H9 (cell line): Measurements from ENCODE around the gene LOXL1. TPM values are rescaled to one million over a fixed set of nuclear protein-coding genes. Genes with fewer than 3 reads are reported as not detected.

Experiments used
- DNase-seq: peaks from one replicate; pipeline ENCODE4 v3.0.0-alpha.2; 2017
- H2AFZ ChIP-seq: one replicate; pipeline ENCODE4 v1.6.1; 2013; ENCODE audit warnings: mild to moderate bottlenecking, low read length, control low read depth, moderate library complexity
- H2AK5ac ChIP-seq: 2 replicates; pipeline ENCODE4 v1.6.1; 2013; ENCODE audit warnings: low read length, control low read depth, mixed read lengths; ENCODE audit not compliant: insufficient read length
- H2BK120ac ChIP-seq: one replicate; pipeline ENCODE4 v1.6.1; 2013; ENCODE audit warnings: low read depth, mild to moderate bottlenecking, low read length, control low read depth, inconsistent platforms; ENCODE audit not compliant: poor library complexity, severe bottlenecking
- H2BK12ac ChIP-seq: 2 replicates; pipeline ENCODE4 v1.6.1; 2013; ENCODE audit warnings: low read length, control low read depth, mixed read lengths, low read depth; ENCODE audit not compliant: insufficient read length
- H2BK15ac ChIP-seq: 2 replicates; pipeline ENCODE4 v1.6.1; 2013; ENCODE audit warnings: low read depth, low read length, control low read depth
- H2BK20ac ChIP-seq: one replicate; pipeline ENCODE4 v1.6.1; 2013; ENCODE audit warnings: low read depth, mild to moderate bottlenecking, low read length, control low read depth, inconsistent platforms; ENCODE audit not compliant: poor library complexity, severe bottlenecking
- H2BK5ac ChIP-seq: 2 replicates; pipeline ENCODE4 v1.6.1; 2013; ENCODE audit warnings: low read length, control low read depth, mixed read lengths; ENCODE audit not compliant: insufficient read length
- H3K14ac ChIP-seq: 2 replicates; pipeline ENCODE4 v1.6.1; 2013; ENCODE audit warnings: low read length, control low read depth; ENCODE audit not compliant: insufficient read depth
- H3K18ac ChIP-seq: 2 replicates; pipeline ENCODE4 v1.6.1; 2013; ENCODE audit warnings: low read depth, mild to moderate bottlenecking, mixed read lengths, low read length, control low read depth; ENCODE audit not compliant: insufficient read length
- H3K23ac ChIP-seq: 2 replicates; pipeline ENCODE4 v1.6.1; 2013; ENCODE audit warnings: low read length, control low read depth, mixed read lengths, low read depth; ENCODE audit not compliant: insufficient read length
- H3K23me2 ChIP-seq: 2 replicates; pipeline ENCODE4 v1.6.1; 2013; ENCODE audit warnings: low read depth, mild to moderate bottlenecking, mixed read lengths, low read length, control low read depth; ENCODE audit not compliant: insufficient read length, poor library complexity, severe bottlenecking
- H3K27ac ChIP-seq: 2 replicates; pipeline ENCODE4 v1.5.1; 2013; ENCODE audit warnings: low read length, control low read depth, mixed read lengths, low read depth; ENCODE audit not compliant: insufficient read length
- H3K27me3 ChIP-seq: 2 replicates; pipeline ENCODE4 v1.6.1; 2013; ENCODE audit warnings: low read length, control low read depth, inconsistent platforms; ENCODE audit not compliant: insufficient read depth
- H3K4ac ChIP-seq: 2 replicates; pipeline ENCODE4 v1.6.1; 2013; ENCODE audit warnings: low read depth, mild to moderate bottlenecking, control low read depth, inconsistent platforms, low read length, moderate library complexity
- H3K4me1 ChIP-seq: 2 replicates; pipeline ENCODE4 v1.6.1; 2013; ENCODE audit warnings: low read length, control low read depth, inconsistent platforms; ENCODE audit not compliant: insufficient read depth
- H3K4me2 ChIP-seq: 2 replicates; pipeline ENCODE4 v1.6.1; 2013; ENCODE audit warnings: low read length, control low read depth, mixed read lengths; ENCODE audit not compliant: insufficient read length, insufficient read depth
- H3K56ac ChIP-seq: 2 replicates; pipeline ENCODE4 v1.6.1; 2013; ENCODE audit warnings: low read depth, mild to moderate bottlenecking, mixed read lengths, low read length, control low read depth; ENCODE audit not compliant: insufficient read length
- H3K79me1 ChIP-seq: 2 replicates; pipeline ENCODE4 v1.6.1; 2013; ENCODE audit warnings: low read depth, mild to moderate bottlenecking, moderate library complexity, low read length, control low read depth, inconsistent platforms; ENCODE audit not compliant: insufficient read depth, poor library complexity, severe bottlenecking
- H3K79me2 ChIP-seq: 2 replicates; pipeline ENCODE4 v1.6.1; 2013; ENCODE audit warnings: low read length, control low read depth, inconsistent platforms; ENCODE audit not compliant: insufficient read depth
- H3K9ac ChIP-seq: 2 replicates; pipeline ENCODE4 v1.6.1; 2013; ENCODE audit warnings: low read length, control low read depth, mixed read lengths; ENCODE audit not compliant: insufficient read length; ENCODE audit errors: extremely low read depth
- H3K9me3 ChIP-seq: one replicate; pipeline ENCODE4 v1.6.1; 2013; ENCODE audit warnings: low read depth, low read length, inconsistent platforms; ENCODE audit not compliant: control insufficient read depth
- H3T11ph ChIP-seq: one replicate; pipeline ENCODE4 v1.6.1; 2013; ENCODE audit warnings: mild to moderate bottlenecking, low read length, control low read depth, inconsistent platforms
- H4K20me1 ChIP-seq: one replicate; pipeline ENCODE4 v1.6.1; 2013; ENCODE audit not compliant: control insufficient read depth, insufficient read length, insufficient read depth
- H4K5ac ChIP-seq: 2 replicates; pipeline ENCODE4 v1.6.1; 2013; ENCODE audit warnings: low read depth, mild to moderate bottlenecking, mixed read lengths, low read length, control low read depth; ENCODE audit not compliant: insufficient read length
- H4K8ac ChIP-seq: replicated peaks from 2 replicates; pipeline ENCODE4 v1.6.1; 2013; ENCODE audit warnings: low read length, control low read depth, mixed read lengths, low read depth; ENCODE audit not compliant: insufficient read length
- H4K91ac ChIP-seq: 2 replicates; pipeline ENCODE4 v1.6.1; 2013; ENCODE audit warnings: low read depth, mild to moderate bottlenecking, moderate library complexity, mixed read lengths, low read length, control low read depth; ENCODE audit not compliant: insufficient read length
- H3K27ac Mint-ChIP-seq, 3 experiments: 2 replicates in 2 of 3; 3 replicates in 1 of 3; pipeline ENCODE4 v1.8.0; 2020 to 2021; ENCODE audit warnings: mixed read lengths in 3 of 3, mild to moderate bottlenecking in 1 of 3, moderate library complexity in 1 of 3
- H3K27me3 Mint-ChIP-seq: 2 replicates; pipeline ENCODE4 v1.8.0; 2021; ENCODE audit warnings: low read depth, mild to moderate bottlenecking, moderate library complexity, mixed read lengths
- H3K36me3 Mint-ChIP-seq, 3 experiments: 2 replicates in 2 of 3; 3 replicates in 1 of 3; pipeline ENCODE4 v1.8.0; 2020 to 2021; ENCODE audit warnings: low read depth in 3 of 3, mixed read lengths in 3 of 3; ENCODE audit not compliant: insufficient read depth in 1 of 3
- H3K4me1 Mint-ChIP-seq, 2 experiments: 2 replicates each; pipeline ENCODE4 v1.8.0; 2020; ENCODE audit warnings: mixed read lengths in 2 of 2
- H3K4me3 Mint-ChIP-seq, 2 experiments: 2 replicates in 1 of 2; 3 replicates in 1 of 2; pipeline ENCODE4 v1.8.0; 2020 to 2021; ENCODE audit warnings: mild to moderate bottlenecking in 2 of 2, mixed read lengths in 2 of 2, moderate library complexity in 1 of 2
- H3K9me3 Mint-ChIP-seq, 2 experiments: 2 replicates in 1 of 2; 3 replicates in 1 of 2; pipeline ENCODE4 v1.8.0; 2020; ENCODE audit warnings: mild to moderate bottlenecking in 2 of 2, mixed read lengths in 2 of 2, moderate library complexity in 1 of 2
- WGBS: extraction: QIAGEN DNeasy Blood & Tissue Kit; methylation state at CpG from one replicate; pipeline ENCODE4 v1.1.7; 2013; ENCODE audit warnings: missing lambda C conversion rate, low lambda C conversion rate, mixed read lengths; ENCODE audit not compliant: insufficient read length; ENCODE audit errors: extremely low coverage; 5-methylcytosine and 5-hydroxymethylcytosine counted together
- total RNA-seq: library from RNA; stranded (reverse); gene quantifications from 2 replicates; pipeline ENCODE4 v1.2.1, GENCODE V29; 2021
- TF ChIP-seq, protein P1 (sequence below): fragments of 200-600 bp; sonication (generic); conservative IDR thresholded peaks from 3 replicates; pipeline ENCODE4 v1.8.0; 2021; ENCODE audit warnings: antibody characterized with exemption, mild to moderate bottlenecking

LOXL1 gene
- total RNA-seq, 1 experiment from 2014 or later: 9.1 TPM

DNA sequence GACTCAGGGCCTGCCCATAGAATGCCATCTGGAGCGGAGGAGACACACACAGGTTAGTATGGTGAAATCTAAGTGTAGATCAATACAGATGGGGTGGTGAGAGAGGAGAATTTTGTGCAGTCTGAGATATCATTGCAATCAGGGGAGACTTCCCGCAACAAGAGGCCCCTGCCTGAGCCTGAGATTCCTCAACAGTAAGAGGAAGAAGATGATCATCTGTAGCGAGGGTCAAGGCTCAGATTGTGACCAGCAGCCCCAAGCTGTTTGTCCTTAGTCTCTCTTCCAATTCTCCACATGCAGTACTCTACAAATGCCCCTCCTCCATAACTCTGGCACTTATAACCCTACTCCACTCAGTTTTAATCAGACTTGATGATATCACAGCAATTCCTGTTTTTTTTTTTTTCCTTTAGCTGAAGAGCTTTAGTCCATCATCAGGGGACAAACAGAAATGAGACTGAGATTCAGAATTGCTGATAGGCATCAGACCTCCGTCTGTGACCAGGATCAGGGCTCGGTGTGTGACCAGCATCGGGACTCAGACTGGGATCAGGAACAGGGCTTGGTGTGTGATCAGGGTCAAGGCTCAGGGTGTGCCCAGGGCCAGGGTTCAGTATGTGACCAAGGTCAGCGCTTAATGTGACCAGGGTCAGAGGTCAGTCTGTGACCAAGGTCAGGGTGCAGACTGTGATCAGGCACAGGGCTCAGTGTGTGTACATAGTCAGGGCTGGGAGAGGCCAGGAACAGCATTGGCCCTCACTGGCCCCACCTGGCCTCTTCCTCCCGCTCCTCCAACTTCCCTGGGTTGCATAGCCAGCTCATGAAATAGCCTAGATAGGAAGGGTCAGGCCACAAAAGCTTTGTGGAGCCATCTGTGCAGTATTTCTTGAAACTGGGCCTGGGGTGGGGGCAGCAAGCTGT, 14.1 kb downstream of the LOXL1 start:
- H4K8ac ChIP-seq: no peak overlapping the region
- peaks cover 14 to 19% of the 10 kb centered on the region in 2 experiments for H3K4me1 Mint-ChIP-seq
- no peaks in the 10 kb centered on the region for H3K79me1 ChIP-seq
- H3K23ac ChIP-seq: no peak overlapping the region
- no peak overlapping the region for H2BK12ac ChIP-seq
- no peaks in the 10 kb centered on the region for H3K9me3 ChIP-seq
- no peak overlapping the region for H3K9ac ChIP-seq
- no peak overlapping the region for H2BK20ac ChIP-seq
- no peaks in the 10 kb centered on the region for H4K20me1 ChIP-seq
- no peak overlapping the region for H3K56ac ChIP-seq
- peaks cover 8% of the 10 kb centered on the region for H3K27me3 Mint-ChIP-seq
- H3K4me1 ChIP-seq: no peaks in the 10 kb centered on the region
- no peaks in the 10 kb centered on the region for H3K27me3 ChIP-seq
- no CpG with 5 or more reads among the region's 8 CpGs for WGBS
- H3K79me2 ChIP-seq: no peaks in the 10 kb centered on the region
- H3K9me3 Mint-ChIP-seq: no peaks in the 10 kb centered on the region
- no peak overlapping the region for H2BK120ac ChIP-seq
- H2BK15ac ChIP-seq: no peak overlapping the region
- no peak overlapping the region for H3T11ph ChIP-seq
- TF ChIP-seq, protein P1, sequence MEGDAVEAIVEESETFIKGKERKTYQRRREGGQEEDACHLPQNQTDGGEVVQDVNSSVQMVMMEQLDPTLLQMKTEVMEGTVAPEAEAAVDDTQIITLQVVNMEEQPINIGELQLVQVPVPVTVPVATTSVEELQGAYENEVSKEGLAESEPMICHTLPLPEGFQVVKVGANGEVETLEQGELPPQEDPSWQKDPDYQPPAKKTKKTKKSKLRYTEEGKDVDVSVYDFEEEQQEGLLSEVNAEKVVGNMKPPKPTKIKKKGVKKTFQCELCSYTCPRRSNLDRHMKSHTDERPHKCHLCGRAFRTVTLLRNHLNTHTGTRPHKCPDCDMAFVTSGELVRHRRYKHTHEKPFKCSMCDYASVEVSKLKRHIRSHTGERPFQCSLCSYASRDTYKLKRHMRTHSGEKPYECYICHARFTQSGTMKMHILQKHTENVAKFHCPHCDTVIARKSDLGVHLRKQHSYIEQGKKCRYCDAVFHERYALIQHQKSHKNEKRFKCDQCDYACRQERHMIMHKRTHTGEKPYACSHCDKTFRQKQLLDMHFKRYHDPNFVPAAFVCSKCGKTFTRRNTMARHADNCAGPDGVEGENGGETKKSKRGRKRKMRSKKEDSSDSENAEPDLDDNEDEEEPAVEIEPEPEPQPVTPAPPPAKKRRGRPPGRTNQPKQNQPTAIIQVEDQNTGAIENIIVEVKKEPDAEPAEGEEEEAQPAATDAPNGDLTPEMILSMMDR: no peak
- H3K14ac ChIP-seq: no peak overlapping the region
- no peak overlapping the region for H2AFZ ChIP-seq
- H3K4me2 ChIP-seq: no peak overlapping the region
- H2BK5ac ChIP-seq: no peak overlapping the region
- no peak overlapping the region for H3K27ac ChIP-seq
- no peaks in the 10 kb centered on the region for H3K23me2 ChIP-seq
- peak overlapping the region in 1 of 3 experiments; percentile 49; a peak in 1 of 7 replicates for H3K27ac Mint-ChIP-seq
- no peak overlapping the region for H3K18ac ChIP-seq
- H4K5ac ChIP-seq: no peak overlapping the region
- DNase-seq: no peak
- no peak overlapping the region for H3K4me3 Mint-ChIP-seq
- no peaks in the 10 kb centered on the region for H3K36me3 Mint-ChIP-seq
- no peak overlapping the region for H4K91ac ChIP-seq
- H2AK5ac ChIP-seq: no peak overlapping the region
- H3K4ac ChIP-seq: no peak overlapping the region
